ENCODE measurements around the gene NTRK2. TPM values are rescaled to one million over a fixed set of nuclear protein-coding genes. Genes with fewer than 3 reads are reported as not detected.
"Not testable (repeated sequence)": the region's sequence is repeated elsewhere in the genome, so short reads cannot be mapped to it uniquely, and the experiment has no call there.

NTRK2 gene
- polyA plus RNA-seq, 10 donors, result 26.4 to 44.3 (median 30.1) TPM

- no peak for DNase-seq
Observed at GRCh38 chr9:85061969-85062368, 392.4 kb downstream of the NTRK2 start.

GRCh38 chr9:85062385-85063022, 393.0 kb downstream of the NTRK2 start:
- no peak for DNase-seq

DNA sequence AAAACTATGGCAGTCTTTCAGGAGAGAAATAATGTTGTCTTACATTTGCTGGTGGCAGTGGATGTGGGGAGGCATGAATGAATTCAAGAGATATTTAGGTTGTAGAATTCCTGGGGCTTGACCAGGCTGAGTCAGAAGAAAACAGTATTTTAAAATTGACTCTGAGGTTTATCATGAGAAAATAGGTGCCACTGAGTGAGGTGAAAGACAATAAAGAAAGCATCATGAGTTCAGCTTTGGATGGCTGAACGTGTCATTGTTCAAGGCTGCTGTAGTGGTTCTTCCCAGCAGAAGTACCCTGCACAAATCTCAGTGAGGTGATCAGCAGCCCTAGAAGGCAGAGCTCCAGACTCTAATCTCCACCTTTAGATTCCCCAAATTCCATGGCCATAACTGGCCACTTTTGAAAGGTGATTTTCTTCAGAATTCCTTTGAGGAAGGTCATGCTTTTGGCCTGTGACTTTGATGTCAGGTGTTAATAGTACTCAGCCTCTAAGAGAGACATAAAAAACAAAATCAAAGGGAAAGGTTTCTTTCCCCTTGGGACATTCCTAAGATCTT, 395.4 kb downstream of the NTRK2 start:
- no peak for DNase-seq

- DNase-seq, result no peak
Observed at GRCh38 chr9:85067792-85068191, 398.3 kb downstream of the NTRK2 start.

GRCh38 chr9:85069421-85069820, 399.9 kb downstream of the NTRK2 start:
- not testable (repeated sequence) for DNase-seq
